ENCODE measurements around the gene RTN4R. TPM values are rescaled to one million over a fixed set of nuclear protein-coding genes. Genes with fewer than 3 reads are reported as not detected.

The RTN4R gene
- total and polyA plus RNA-seq, 9 of the 15 experiments (the other 6 are each of a cell fraction or from before 2014, with no cell fraction given), result 0.04 to 2.8 (median 1.4) TPM; not detected in 3

- TF ChIP-seq CUX1 (CRISPR knock-in tag; IDR thresholded peaks at IDR 0.05), result no peak
- TF ChIP-seq NONO (IDR thresholded peaks at IDR 0.05; ENCODE audit: low read depth in 2 of 2, low read length in 1 of 2), result no peak
- TF ChIP-seq ZNF561 (CRISPR knock-in tag; conservative IDR thresholded peaks at IDR 0.05), result no peak; the same call in 1 of the 2 replicates
- TF ChIP-seq NFIC (IDR thresholded peaks at IDR 0.05), result no peak
- TF ChIP-seq TBL1XR1 (IDR thresholded peaks at IDR 0.05; ENCODE audit: low read length in 2 of 2), result peak in 1 of 2 experiments; percentile 51; a peak in 2 of 4 replicates
- no peak for TF ChIP-seq MGA (IDR thresholded peaks at IDR 0.05)
- no peak for TF ChIP-seq ZFP30 (CRISPR knock-in tag; IDR thresholded peaks at IDR 0.05; ENCODE audit: borderline replicate concordance)
- TF ChIP-seq BACH1 (tag; IDR thresholded peaks at IDR 0.05), result no peak
- peak; percentile 69; the same call in 1 of the 2 replicates for TF ChIP-seq ZBTB1 (CRISPR knock-in tag; IDR thresholded peaks at IDR 0.05; ENCODE audit: borderline replicate concordance, low read depth)
These were observed 31.0 kb upstream of the RTN4R start (continued) for GRCh38 chr22:20298803-20299745.

All from K562 (cell line).